PFSK-1 (cell line): Measurements from ENCODE around the gene BEGAIN.

Experiments used
- FOXP2 ChIP-seq: optimal IDR thresholded peaks from 2 replicates; pipeline ENCODE3; 2011; ENCODE audit warnings: borderline replicate concordance, control low read depth, inconsistent platforms; ENCODE audit not compliant: insufficient read depth; ENCODE audit errors: extremely low read length, extremely low read depth
- POLR2AphosphoS5 ChIP-seq: IDR thresholded peaks from 2 replicates; pipeline ENCODE4 v1.6.1; 2012; ENCODE audit warnings: low read depth, mild to moderate bottlenecking, control low read depth, low read length, moderate library complexity
- REST ChIP-seq, 2 experiments: IDR thresholded peaks; 2 replicates each; pipeline versions ENCODE4 v1.6.1 to v1.8.0; 2011 to 2012; ENCODE audit warnings: low read depth in 2 of 2, low read length in 2 of 2, control low read depth in 1 of 2, inconsistent platforms in 1 of 2, mild to moderate bottlenecking in 1 of 2, moderate library complexity in 1 of 2; ENCODE audit not compliant: insufficient read depth in 1 of 2
- SIN3A ChIP-seq: IDR thresholded peaks from 2 replicates; pipeline ENCODE4 v1.6.1; 2012; ENCODE audit warnings: mild to moderate bottlenecking, low read length, moderate library complexity, borderline replicate concordance; ENCODE audit not compliant: insufficient read depth
- TAF1 ChIP-seq: IDR thresholded peaks from 2 replicates; pipeline ENCODE4 v1.6.1; 2012; ENCODE audit warnings: low read length, control low read depth, borderline replicate concordance; ENCODE audit not compliant: insufficient read depth

BEGAIN gene

GRCh38 chr14:100556140-100556475 lies 31.1 kb downstream of the BEGAIN start:
- no peak for TF ChIP-seq TAF1
- no peak for TF ChIP-seq SIN3A
- no peak for TF ChIP-seq POLR2AphosphoS5
- no peak for TF ChIP-seq REST (IDR thresholded peaks at IDR 0.05; ENCODE audit: insufficient read depth in 1 of 2, low read depth in 2 of 2, low read length in 2 of 2)
- TF ChIP-seq FOXP2: no peak

GRCh38 chr14:100555436-100556139 lies 31.6 kb downstream of the BEGAIN start:
- TF ChIP-seq REST (IDR thresholded peaks at IDR 0.05; ENCODE audit: insufficient read depth in 1 of 2, low read depth in 2 of 2, low read length in 2 of 2): no peak
- TF ChIP-seq POLR2AphosphoS5: no peak
- no peak for TF ChIP-seq TAF1
- no peak for TF ChIP-seq SIN3A
- TF ChIP-seq FOXP2: no peak

- no peak for TF ChIP-seq TAF1
- no peak for TF ChIP-seq REST (IDR thresholded peaks at IDR 0.05; ENCODE audit: insufficient read depth in 1 of 2, low read depth in 2 of 2, low read length in 2 of 2)
- no peak for TF ChIP-seq FOXP2
- TF ChIP-seq SIN3A: no peak
- TF ChIP-seq POLR2AphosphoS5: no peak
Measured at GRCh38 chr14:100554696-100555320, 32.4 kb downstream of the BEGAIN start.

- TF ChIP-seq FOXP2: no peak
- TF ChIP-seq TAF1: no peak
- TF ChIP-seq SIN3A: no peak
- no peak for TF ChIP-seq REST (IDR thresholded peaks at IDR 0.05; ENCODE audit: insufficient read depth in 1 of 2, low read depth in 2 of 2, low read length in 2 of 2)
- TF ChIP-seq POLR2AphosphoS5: no peak
Measured at GRCh38 chr14:100554082-100554677, 33.0 kb downstream of the BEGAIN start.
